ENCODE measurements around the gene PRIM2.

DNA sequence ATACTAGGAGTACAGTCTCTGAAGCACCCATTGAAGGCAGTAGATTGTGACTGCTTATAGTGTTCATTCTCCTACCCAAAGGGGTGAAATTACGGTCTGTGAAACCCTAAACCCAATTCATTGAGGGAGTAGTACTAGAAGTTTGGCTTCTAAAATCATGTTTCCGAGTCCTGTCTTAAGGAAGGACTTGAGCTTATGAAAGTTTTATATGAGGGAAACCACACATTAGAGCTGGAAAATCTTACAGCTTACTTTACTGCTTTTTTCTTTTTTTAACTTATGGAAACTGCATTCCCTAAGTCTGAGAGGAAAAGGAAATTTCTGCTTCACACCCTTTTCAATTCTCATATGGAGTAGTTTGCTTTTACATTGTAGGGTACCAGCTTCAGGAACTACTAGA, 38.4 kb upstream of the PRIM2 start:
- TF ChIP-seq POLR2A (IDR thresholded peaks at IDR 0.05; ENCODE audit: low read depth, low read length): no peak
- TF ChIP-seq, protein P1, sequence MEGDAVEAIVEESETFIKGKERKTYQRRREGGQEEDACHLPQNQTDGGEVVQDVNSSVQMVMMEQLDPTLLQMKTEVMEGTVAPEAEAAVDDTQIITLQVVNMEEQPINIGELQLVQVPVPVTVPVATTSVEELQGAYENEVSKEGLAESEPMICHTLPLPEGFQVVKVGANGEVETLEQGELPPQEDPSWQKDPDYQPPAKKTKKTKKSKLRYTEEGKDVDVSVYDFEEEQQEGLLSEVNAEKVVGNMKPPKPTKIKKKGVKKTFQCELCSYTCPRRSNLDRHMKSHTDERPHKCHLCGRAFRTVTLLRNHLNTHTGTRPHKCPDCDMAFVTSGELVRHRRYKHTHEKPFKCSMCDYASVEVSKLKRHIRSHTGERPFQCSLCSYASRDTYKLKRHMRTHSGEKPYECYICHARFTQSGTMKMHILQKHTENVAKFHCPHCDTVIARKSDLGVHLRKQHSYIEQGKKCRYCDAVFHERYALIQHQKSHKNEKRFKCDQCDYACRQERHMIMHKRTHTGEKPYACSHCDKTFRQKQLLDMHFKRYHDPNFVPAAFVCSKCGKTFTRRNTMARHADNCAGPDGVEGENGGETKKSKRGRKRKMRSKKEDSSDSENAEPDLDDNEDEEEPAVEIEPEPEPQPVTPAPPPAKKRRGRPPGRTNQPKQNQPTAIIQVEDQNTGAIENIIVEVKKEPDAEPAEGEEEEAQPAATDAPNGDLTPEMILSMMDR (conservative IDR thresholded peaks at IDR 0.05; ENCODE audit: low read depth, low read length): no peak
- TF ChIP-seq RFX5 (IDR thresholded peaks at IDR 0.05; ENCODE audit: low read depth, low read length): no peak

Measured in IMR-90 (cell line).